GM12891 (cell line): ENCODE results near the gene DIS3.

Experiments
- PAX5 ChIP-seq: IDR thresholded peaks from 2 replicates; pipeline ENCODE4 v1.6.1; 2011; ENCODE audit warnings: low read length, moderate library complexity, mild to moderate bottlenecking; ENCODE audit not compliant: insufficient read depth, severe bottlenecking
- POLR2A ChIP-seq: IDR thresholded peaks from 2 replicates; pipeline ENCODE4 v1.6.1; 2011; ENCODE audit warnings: low read depth, low read length, control low read depth
- POLR2AphosphoS5 ChIP-seq: IDR thresholded peaks from 2 replicates; pipeline ENCODE4 v1.6.1; 2011; ENCODE audit warnings: low read depth, low read length, control low read depth
- POU2F2 ChIP-seq: IDR thresholded peaks from 2 replicates; pipeline ENCODE4 v1.6.1; 2011; ENCODE audit warnings: low read depth, mild to moderate bottlenecking, control low read depth, low read length, moderate library complexity
- SPI1 ChIP-seq: IDR thresholded peaks from 2 replicates; pipeline ENCODE4 v1.6.1; 2011; ENCODE audit warnings: low read depth, low read length, control low read depth
- TAF1 ChIP-seq: IDR thresholded peaks from 2 replicates; pipeline ENCODE4 v1.6.1; 2011; ENCODE audit warnings: low read depth, low read length, control low read depth

DNA sequence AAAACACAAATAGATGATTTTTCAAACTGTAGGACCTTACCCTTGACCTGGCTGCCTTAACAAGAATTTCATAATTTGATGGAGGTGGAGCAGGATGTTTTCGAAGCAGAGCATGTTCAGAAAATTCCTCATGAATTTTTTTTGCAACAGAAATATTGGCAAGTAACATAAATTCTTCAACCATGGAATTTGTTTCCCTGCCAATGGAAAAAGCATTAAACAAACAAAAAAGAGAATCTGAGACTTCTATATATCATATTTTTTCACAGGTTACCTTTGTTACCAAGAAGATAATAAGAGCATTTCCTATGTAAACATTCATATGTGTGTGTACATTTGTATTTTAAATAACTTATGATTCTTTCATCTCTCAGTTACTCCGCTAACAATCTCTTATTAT, 18.3 kb downstream of the DIS3 start:
- no peak for TF ChIP-seq POU2F2
- TF ChIP-seq TAF1, result no peak
- TF ChIP-seq SPI1, result no peak
- no peak for TF ChIP-seq POLR2A
- no peak for TF ChIP-seq POLR2AphosphoS5
- no peak for TF ChIP-seq PAX5
